Duodenal mucosa (tissue), 2 donors: ENCODE data around the gene FGG.
"Not testable (repeated sequence)": the region's sequence is repeated elsewhere in the genome, so short reads cannot be mapped to it uniquely, and the experiment has no call there.

ENCODE experiments used
- H3K27ac ChIP-seq: one replicate; pipeline ENCODE4 v1.7.0; 2013; ENCODE audit warnings: low read depth, low read length
- H3K27me3 ChIP-seq, 2 donors: one replicate each; pipeline ENCODE4 v1.7.0; 2013; ENCODE audit warnings: low read length in 2 of 2, control low read depth in 1 of 2; ENCODE audit not compliant: insufficient read depth in 2 of 2, control insufficient read depth in 1 of 2
- H3K36me3 ChIP-seq, 2 donors: one replicate each; pipeline ENCODE4 v1.7.0; 2013; ENCODE audit warnings: low read length in 2 of 2, control low read depth in 1 of 2; ENCODE audit not compliant: insufficient read depth in 2 of 2, control insufficient read depth in 1 of 2
- H3K4me1 ChIP-seq, 2 donors: one replicate each; pipeline ENCODE4 v1.7.0; 2013; ENCODE audit warnings: low read length in 2 of 2, control low read depth in 1 of 2; ENCODE audit not compliant: insufficient read depth in 2 of 2, control insufficient read depth in 1 of 2
- H3K4me3 ChIP-seq, 2 donors: one replicate each; pipeline ENCODE4 v1.7.0; 2013; ENCODE audit warnings: low read length in 2 of 2, low read depth in 1 of 2
- H3K9ac ChIP-seq, 2 donors: one replicate each; pipeline ENCODE4 v1.7.0; 2013; ENCODE audit warnings: low read length in 2 of 2, low read depth in 1 of 2
- H3K9me3 ChIP-seq, 2 donors: one replicate each; pipeline ENCODE4 v1.7.0; 2013; ENCODE audit warnings: low read length in 2 of 2, control low read depth in 1 of 2; ENCODE audit not compliant: control insufficient read depth in 1 of 2

The FGG gene

GRCh38 chr4:154602404-154603020 is 9.9 kb downstream of the FGG start:
- Histone ChIP-seq H3K4me1 (no peaks in the 10 kb centered on the region), H3K27ac (no peak overlapping the region), H3K9ac (no peak overlapping the region), H3K27me3 (no peaks in the 10 kb centered on the region), H3K4me3 (no peak overlapping the region), H3K9me3 (no peaks in the 10 kb centered on the region), H3K36me3 (no peaks in the 10 kb centered on the region)

- no peaks in the 10 kb centered on the region for H3K4me1 ChIP-seq
- H3K27ac ChIP-seq, result no peak overlapping the region
- H3K9me3 ChIP-seq, result no peaks in the 10 kb centered on the region
- no peaks in the 10 kb centered on the region for H3K27me3 ChIP-seq
- no peak overlapping the region for H3K9ac ChIP-seq
- no peaks in the 10 kb centered on the region for H3K36me3 ChIP-seq
- no peak overlapping the region for H3K4me3 ChIP-seq
These were observed 14.4 kb downstream of the FGG start for GRCh38 chr4:154597798-154598774.

GRCh38 chr4:154597281-154597680 is 15.2 kb downstream of the FGG start:
- H3K36me3 ChIP-seq, result not testable (repeated sequence)

DNA sequence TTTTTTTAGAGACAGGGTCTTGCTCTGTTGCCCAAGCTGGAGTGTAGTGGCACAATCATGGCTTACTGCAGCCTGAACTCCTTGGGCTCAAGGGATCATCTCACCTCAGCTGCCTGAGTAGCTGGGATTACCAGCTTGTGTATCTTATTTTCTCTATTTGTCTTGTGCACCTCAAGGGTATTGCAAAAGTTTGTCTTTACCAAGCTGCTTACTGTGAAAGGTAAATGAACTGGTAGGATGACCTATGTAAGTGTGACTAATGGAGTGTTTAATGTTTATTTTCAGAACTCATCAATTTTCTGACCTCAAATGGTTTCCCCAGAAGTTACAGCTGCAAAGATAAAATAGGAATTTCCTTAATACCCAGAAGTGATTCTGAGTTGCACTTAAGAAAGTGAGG is 16.6 kb downstream of the FGG start:
- H3K4me1 ChIP-seq, result peaks cover 0 to 1% of the 10 kb centered on the region in 2 donors
- no peaks in the 10 kb centered on the region for H3K27me3 ChIP-seq
- H3K27ac ChIP-seq, result no peak overlapping the region
- no peak overlapping the region for H3K4me3 ChIP-seq
- no peaks in the 10 kb centered on the region for H3K9me3 ChIP-seq
- no peaks in the 10 kb centered on the region for H3K36me3 ChIP-seq
- H3K9ac ChIP-seq, result no peak overlapping the region

More at GRCh38 chr4:154597281-154597680, 15.2 kb downstream of the FGG start:
- not testable (repeated sequence) for H3K27ac ChIP-seq, H3K9ac ChIP-seq, H3K4me3 ChIP-seq, H3K4me1 ChIP-seq, H3K27me3 ChIP-seq, H3K9me3 ChIP-seq

DNA sequence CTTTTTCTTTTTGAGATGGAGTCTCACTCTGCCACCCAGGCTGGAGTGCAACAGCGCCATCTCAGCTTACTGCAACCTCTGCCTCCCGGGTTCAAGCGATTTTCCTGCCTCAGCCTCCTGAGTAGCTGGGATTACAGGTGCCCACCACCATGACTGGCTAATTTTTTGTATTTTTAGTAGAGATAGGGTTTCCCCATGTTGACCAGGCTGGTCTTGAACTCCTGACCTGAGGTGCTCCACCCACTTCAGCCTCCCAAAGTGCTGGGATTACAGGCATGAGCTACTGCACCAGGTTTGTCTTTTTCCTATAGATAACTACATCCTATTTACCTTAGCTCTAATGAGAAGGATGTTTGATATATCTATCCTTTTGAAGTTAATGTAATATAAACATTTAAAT is 18.1 kb downstream of the FGG start:
- H3K4me3 ChIP-seq, H3K4me1 ChIP-seq, H3K27ac ChIP-seq, H3K36me3 ChIP-seq, H3K27me3 ChIP-seq, H3K9ac ChIP-seq, H3K9me3 ChIP-seq: not testable (repeated sequence)

GRCh38 chr4:154593868-154594267 is 18.6 kb downstream of the FGG start:
- Histone ChIP-seq H3K9ac (no peak overlapping the region), H3K27ac (no peak overlapping the region), H3K27me3 (no peaks in the 10 kb centered on the region), H3K36me3 (no peaks in the 10 kb centered on the region), H3K9me3 (no peaks in the 10 kb centered on the region), H3K4me3 (no peak overlapping the region), H3K4me1 (peaks cover 0 to 6% of the 10 kb centered on the region in 2 donors)

DNA sequence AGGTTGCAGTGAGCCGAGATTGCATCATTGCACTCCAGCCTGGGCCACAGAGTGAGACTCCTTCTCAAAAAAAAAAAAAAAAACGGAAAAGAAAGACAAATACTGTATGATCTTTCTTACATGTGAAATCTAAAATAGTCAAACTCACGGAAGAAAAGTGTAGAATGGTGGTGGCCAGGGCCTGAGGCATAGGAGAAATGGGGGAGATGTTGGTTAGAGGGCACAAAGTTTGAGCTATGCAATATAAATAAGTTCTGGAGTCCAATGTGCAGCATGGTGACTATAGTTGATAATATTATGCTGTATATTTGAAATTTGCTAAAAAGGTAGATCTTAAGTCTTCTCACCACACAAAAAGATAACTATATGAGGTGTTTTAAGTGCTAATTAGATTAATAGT is 20.6 kb downstream of the FGG start:
- Histone ChIP-seq H3K27ac (no peak overlapping the region), H3K27me3 (no peaks in the 10 kb centered on the region), H3K4me1 (peaks cover 0 to 6% of the 10 kb centered on the region in 2 donors), H3K9me3 (no peaks in the 10 kb centered on the region), H3K4me3 (no peak overlapping the region), H3K36me3 (no peaks in the 10 kb centered on the region), H3K9ac (no peak overlapping the region)

GRCh38 chr4:154590329-154591006 is 22.0 kb downstream of the FGG start, which contains the start of gene FGA:
Gene FGA, minus strand, starts transcription at chr4:154590742. Its CDS starts 55 bp downstream, at chr4:154590687.
- H3K4me1 ChIP-seq, result peaks cover 0 to 6% of the 10 kb centered on the region in 2 donors
- H3K9me3 ChIP-seq, result no peaks in the 10 kb centered on the region
- H3K27ac ChIP-seq, result no peak within 1 kb of the TSS
- no peaks in the 10 kb centered on the region for H3K27me3 ChIP-seq
- H3K36me3 ChIP-seq, result no peaks in the 10 kb centered on the region
- H3K4me3 ChIP-seq, result no peak within 1 kb of the TSS
- no peak within 1 kb of the TSS for H3K9ac ChIP-seq

GRCh38 chr4:154589296-154590197 is 22.9 kb downstream of the FGG start:
- Histone ChIP-seq H3K9ac (no peak overlapping the region), H3K9me3 (no peaks in the 10 kb centered on the region), H3K27me3 (no peaks in the 10 kb centered on the region), H3K27ac (no peak overlapping the region), H3K4me3 (no peak overlapping the region), H3K4me1 (peaks cover 0 to 6% of the 10 kb centered on the region in 2 donors), H3K36me3 (no peaks in the 10 kb centered on the region)
